Fibroblast of lung (primary cell): ENCODE data around the gene LGR4.

Experiments used
- EZH2 ChIP-seq: IDR thresholded peaks from 2 replicates; pipeline ENCODE4 v1.5.1; 2012; ENCODE audit warnings: low read length, control low read depth, mild to moderate bottlenecking; ENCODE audit errors: missing control alignments
- TF ChIP-seq, protein P1 (sequence below), 2 donors: IDR thresholded peaks in 1 of 2; conservative IDR thresholded peaks in 1 of 2; 1 replicate in 1 of 2; 2 replicates in 1 of 2; pipeline ENCODE4 v1.5.1; 2011 to 2012; ENCODE audit warnings: low read length in 2 of 2, control low read depth in 1 of 2, inconsistent platforms in 1 of 2, low read depth in 1 of 2, mild to moderate bottlenecking in 1 of 2

GRCh38 chr11:27421819-27422494, 50.6 kb downstream of the LGR4 start:
- TF ChIP-seq, protein P1, sequence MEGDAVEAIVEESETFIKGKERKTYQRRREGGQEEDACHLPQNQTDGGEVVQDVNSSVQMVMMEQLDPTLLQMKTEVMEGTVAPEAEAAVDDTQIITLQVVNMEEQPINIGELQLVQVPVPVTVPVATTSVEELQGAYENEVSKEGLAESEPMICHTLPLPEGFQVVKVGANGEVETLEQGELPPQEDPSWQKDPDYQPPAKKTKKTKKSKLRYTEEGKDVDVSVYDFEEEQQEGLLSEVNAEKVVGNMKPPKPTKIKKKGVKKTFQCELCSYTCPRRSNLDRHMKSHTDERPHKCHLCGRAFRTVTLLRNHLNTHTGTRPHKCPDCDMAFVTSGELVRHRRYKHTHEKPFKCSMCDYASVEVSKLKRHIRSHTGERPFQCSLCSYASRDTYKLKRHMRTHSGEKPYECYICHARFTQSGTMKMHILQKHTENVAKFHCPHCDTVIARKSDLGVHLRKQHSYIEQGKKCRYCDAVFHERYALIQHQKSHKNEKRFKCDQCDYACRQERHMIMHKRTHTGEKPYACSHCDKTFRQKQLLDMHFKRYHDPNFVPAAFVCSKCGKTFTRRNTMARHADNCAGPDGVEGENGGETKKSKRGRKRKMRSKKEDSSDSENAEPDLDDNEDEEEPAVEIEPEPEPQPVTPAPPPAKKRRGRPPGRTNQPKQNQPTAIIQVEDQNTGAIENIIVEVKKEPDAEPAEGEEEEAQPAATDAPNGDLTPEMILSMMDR (conservative IDR thresholded peaks at IDR 0.05 in 1 of 2, IDR thresholded peaks at IDR 0.05 in 1 of 2; ENCODE audit: low read depth in 1 of 2, low read length in 2 of 2), result no peak
- TF ChIP-seq EZH2, result no peak
